GM11168 (cell line): Measurements from ENCODE around the gene PPP2R5C.

Source experiments
- in situ Hi-C: fragments of 300-500 bp; cut with MboI; formaldehyde crosslinking; loops from one replicate; pipeline ENCODE4 v1.12.0; 2022; ENCODE audit warnings: low sequenced_read_pairs; ENCODE audit not compliant: unreplicated experiment

Gene PPP2R5C

DNA sequence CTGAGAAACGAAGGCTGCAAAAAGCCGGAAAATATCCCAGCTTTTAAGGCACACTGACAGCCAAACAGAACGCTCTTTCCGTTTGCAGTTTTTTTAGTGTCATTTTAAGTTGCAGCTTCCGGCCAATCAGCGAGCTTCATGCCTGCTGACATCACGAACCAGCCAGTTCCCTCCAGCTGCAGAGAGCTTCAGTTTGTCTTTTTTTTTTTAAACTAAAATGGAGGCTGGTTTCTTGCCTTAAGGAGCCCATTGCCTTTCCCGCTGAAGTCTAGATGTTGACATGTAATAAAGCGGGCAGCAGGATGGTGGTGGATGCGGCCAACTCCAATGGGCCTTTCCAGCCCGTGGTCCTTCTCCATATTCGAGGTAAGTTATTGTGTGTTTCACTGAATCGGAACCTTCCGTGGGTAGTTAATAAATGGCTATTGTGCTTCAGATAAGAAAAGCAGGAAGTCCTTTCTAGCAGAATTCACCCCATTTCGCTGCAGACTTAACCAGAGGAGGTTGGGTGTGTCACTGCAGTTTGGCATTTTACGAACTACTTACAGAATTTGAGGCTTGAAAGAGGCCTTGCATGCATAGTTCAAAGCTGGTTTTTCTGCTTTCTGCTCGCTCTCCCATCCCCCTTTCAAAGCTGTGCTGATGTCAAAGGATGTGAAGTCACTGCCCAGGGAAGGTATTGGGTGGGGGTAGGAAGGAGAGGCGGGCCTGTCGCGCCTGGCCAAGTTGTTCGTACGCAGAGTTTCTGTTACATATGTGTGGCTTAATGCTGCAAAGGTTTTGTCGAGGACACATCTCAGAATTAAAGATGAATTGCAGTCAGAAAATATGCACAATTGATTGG lies 48.4 kb downstream of the PPP2R5C start:
- in situ Hi-C loops, result no loop called here

DNA sequence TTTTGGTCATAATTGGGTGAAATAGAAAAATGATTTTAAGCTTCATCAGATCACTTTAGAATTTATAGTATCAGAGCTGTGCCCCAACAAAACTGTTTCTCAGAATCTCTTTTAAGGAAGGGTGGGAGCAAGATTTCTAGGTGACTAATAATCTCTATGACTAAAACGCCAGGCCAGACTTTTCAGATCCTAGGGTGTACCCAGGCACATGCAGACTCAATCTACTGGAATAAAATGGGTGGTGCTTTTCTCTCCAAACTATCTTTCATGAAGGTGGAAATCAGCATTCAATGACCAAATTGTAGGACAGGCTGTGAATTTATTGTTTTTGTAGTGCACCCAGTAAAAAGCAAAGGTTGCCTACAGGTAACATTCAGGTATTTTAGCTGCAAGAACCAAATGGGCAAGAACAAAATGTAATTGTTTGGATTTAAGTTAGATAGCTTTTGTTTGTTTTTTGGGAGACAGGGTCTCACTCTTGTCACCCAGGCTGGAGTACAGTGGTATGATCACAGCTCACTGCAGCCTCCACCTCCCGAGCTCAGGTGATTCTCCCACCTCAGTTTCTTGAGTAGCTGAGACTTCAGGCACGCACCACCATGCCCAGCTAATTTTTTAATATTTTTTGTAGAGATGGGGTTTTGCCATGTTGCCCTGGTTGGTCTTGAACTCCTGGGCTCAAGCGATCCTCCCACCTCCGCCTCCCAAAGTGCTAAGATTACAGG lies 49.5 kb downstream of the PPP2R5C start:
- in situ Hi-C loops, result no loop called here

DNA sequence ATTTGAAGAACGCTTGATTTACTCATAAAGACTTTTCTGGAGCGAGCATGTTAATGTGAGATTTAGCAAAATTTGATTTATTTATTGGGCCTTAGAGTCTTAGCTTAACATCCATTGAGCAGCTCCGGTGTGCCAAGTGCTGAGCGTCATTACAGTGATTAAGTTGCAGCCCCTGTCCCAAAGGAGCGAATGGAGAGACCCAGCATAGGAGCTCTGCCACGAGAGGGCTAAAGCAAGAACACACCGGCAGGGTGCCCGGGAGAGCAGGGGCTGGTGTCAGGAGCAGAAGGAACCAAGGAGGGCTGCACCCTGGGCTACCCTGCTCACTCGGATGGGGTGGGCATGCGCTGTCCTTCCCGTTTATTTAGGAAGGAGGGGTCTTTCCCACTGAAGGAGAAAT lies 50.6 kb downstream of the PPP2R5C start:
- in situ Hi-C loops, result no loop called here

DNA sequence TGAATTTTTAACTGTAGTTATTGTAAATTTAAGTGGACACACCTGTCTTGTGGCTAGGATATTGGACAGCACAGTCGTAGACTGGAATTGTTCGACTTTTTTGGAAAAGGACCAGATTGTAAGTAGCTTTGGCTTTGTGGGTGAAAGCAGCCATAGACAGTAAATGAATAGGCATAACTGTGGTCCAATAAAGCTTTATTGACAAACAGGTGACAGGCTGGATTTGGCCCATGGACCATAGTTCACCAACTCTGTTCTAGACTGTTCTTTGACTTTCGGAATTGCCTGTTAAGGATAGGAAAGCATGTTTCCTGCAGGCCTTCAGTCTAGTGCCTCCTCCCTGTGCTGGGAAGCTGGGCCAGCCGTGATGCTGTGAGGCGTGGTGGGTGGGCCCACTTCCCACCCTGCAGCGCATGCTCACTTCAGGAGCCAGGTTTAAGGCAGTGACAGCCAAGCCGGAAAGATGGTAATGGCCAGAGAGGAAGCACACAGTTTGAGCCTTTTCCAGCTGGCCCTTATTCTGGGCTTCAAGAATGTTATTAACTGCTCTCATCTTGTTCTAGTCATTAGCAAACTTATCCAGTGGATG lies 51.8 kb downstream of the PPP2R5C start:
- in situ Hi-C loops, result no loop called here

DNA sequence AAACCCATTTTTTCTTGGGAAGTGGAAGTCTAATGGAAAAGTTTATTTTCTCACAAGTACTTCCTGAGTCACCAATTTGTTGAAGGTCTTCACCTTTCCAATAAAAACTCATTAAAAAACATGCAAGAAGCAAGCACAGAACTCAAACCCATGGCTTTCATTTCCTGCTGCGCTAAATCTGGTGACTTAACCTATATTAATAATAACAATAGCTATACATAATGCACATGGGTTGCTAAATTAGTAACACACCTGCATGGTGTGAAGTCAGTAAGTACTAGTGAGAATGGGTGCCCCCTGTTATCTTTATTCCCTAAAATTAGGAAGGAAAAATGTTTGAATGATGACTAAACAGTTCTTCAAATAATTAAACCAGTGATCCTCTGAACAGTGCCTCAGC lies 52.3 kb downstream of the PPP2R5C start:
- in situ Hi-C loops, result no loop called here

DNA sequence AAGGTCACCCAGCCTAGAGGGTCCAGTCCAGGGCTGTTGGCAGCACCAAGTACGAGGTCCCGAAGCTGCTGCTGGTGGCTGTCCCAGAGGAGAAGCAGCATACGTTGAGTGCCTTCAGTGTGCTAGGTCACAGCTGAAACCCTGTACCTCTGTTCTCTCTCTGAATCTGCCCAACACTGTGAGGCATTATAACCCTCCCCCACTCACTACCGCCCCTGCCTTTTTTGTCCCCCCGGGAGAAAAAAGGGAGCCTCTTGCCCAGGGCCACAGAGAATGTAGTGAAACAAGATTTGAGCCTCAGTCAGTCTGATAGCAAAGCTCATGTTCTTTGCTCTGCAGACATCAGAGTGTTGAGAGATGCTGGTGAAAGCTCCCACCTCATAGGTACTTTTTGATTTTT lies 53.4 kb downstream of the PPP2R5C start:
- in situ Hi-C loops, result no loop called here

DNA sequence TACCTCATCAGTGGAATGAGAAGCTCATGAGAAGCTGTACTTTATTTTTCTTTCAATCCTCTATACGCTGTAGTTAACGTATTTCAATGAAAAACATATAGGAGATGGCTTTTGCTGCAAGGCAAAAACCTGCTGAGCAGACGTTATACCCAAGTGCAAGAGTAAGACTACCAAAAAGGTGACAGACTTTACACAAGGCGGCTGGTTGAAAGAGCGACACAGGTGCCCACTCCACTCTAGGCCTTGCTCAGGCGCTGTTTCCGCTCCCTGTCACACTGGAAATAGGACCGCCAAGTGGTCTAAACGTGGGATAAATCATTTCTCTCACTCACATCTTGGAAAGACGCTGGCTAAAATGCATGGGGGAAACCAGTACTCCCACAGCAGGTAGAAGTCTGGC lies 54.5 kb downstream of the PPP2R5C start:
- in situ Hi-C loops, result no loop called here

DNA sequence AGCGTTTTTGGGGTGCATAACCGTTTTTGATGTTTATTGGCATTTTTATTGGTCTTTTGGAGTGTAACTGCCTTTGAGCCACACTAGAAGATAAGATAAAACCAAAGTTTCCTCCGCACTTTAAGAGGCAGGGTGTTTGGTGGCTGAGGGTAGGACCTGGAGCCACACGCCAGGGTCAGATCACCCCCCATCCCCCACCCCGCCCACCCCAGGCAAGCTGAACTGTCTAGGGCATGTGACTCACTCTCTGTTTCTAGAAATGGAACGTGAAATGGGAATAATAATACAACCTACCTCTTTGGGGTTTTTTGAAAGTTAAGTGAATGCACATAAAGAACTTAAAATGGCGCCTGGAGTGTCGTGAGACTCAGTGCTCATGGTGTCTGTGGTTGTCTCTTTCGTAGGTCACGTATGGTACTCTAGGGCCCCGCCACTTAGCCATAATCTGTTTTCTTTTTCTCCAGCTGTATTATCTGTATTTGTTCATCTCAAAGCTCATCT lies 56.0 kb downstream of the PPP2R5C start:
- in situ Hi-C loops, result no loop called here

DNA sequence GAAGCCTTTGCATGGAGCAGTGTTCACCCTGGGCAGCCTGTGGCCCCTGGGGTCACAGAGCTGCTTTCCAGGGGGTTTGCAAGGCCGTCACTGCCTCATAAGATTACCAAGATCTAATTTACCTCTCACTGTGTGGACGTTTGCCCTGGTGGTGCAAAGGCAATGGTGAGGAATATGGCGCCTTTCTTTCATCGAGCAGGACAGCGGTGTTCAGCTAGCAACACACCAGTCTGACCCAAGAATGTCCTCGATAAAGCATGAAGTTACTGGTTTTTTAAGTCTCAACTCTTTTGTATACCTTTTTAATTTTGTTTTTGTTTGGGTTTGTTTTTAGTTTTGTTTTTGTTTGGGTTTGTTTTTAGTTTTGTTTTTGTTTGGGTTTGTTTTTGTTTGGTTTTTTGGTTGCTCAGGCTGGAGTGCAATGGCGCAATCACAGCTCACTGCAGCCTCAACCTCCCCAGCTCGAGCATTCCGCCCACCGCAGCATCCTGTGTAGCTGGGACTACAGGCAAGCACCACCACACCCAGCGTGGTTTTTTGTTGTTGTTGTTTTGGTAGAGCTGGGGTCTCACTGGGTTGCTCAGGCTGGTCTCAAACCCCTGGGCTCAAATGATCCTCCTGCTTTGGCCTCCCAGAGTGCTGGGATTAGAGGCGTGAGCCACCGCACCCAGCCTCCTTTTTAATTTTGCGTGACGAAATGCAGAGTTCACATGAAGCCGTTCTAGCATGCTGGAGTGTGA lies 57.9 kb downstream of the PPP2R5C start:
- in situ Hi-C loops, result no loop called here

DNA sequence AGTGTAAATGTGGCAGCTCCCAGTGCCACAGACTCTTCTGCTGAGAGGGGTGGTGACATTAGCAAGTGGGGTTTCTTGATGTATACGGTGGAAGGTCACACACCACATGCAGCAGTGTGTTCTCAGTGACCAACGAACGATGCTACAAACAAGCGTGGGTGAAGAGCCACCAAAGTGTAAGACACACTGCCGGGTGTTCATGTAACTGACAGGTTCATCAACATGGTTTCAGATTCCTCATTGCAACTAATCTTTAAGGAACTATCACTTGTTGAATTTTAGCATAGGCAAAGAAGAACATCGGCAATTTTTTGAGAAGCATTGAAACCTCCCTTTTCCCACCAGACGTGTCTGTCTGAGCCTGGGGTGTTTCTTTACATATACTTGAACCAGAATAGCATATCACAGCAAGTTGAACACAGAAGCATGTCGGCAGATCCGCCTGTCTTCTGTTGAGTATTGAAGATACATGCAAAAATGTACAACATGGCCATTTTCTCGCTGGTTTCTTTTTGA lies 58.8 kb downstream of the PPP2R5C start:
- in situ Hi-C loops, result no loop called here

DNA sequence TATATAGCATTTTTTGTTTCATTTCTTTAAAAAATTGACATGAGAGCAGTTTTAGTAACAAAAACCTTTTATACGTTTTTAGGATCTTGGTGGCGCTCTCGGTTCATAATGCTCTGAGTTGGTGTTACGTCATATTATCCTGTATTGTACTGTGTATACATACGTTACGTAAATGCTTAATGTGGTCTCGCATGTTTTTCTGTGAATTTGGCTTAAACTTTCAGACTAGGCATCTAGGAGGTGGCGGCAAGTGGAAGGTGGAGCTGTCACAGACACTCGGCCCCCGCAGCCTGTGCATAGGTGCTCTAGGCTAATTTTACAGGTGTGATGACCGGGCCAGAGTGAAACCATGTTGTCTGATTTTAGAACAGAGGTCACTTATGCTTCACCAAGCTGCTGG lies 60.0 kb downstream of the PPP2R5C start:
- in situ Hi-C loops, result no loop called here

DNA sequence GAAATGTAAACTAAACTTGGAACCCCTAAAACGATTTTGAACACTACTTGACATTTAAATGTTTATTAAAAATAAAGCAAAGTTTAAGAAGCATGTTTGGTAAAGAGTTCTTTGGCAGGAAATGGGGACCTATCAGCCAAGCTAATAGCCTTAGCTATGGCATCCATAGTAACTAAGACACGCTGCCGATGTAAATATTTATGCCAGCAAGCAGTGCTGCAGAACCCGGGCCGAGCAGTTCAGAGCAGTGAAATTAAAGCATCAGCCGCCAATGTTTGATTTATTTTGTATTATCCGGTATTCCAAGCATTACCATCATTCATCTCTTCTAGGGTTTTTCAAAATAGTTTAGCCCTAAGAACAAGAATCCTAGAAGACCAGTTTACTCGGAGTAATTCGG lies 61.6 kb downstream of the PPP2R5C start:
- in situ Hi-C loops, result no loop called here

DNA sequence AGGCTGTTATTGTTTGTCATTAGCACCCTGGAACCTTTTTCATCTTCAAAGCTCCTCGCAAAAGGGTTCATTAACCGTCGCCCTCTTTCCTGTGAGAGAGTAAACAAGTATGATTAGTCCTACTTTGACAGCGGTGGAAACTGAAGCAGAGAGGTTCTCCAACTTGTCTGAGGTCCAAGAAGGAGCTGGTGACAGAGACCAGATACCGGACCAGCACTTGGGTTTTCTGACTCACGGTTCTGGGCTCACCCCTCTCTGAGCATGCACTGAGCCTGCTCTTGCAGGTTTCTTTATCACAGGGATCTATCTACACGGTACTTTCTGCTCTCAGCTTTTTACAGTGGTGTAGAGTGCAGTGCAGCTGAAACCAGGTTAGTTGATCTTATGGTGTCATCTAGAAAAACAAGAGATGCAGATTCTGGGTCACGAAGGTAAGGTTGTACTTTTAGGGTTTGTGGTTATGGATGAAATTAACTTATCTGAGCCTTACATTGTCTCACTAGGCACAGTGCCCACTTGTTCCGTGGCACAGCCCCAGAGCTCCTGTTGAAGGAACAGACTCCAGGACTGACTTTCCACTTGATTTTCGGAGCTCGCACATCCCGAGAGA lies 62.1 kb downstream of the PPP2R5C start:
- in situ Hi-C loops, result no loop called here

DNA sequence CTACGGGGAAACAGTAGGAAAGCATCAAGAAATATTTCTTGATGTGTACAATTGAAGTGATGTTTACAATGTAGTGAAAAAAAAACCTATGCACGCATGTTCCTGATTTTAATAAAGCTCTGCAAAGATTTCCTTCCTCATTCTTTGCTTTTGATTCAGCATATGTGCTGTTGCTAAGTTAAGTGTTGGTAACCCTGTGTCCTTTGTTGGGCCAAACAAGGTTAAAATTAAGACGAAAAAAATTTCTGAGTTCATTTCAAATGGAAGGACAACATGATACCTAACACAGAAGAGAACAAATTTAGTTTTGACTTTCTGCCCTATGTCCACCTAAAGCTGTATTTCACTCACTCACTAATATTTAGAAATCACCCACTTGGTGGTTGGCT lies 62.8 kb downstream of the PPP2R5C start:
- in situ Hi-C loops, result no loop called here

DNA sequence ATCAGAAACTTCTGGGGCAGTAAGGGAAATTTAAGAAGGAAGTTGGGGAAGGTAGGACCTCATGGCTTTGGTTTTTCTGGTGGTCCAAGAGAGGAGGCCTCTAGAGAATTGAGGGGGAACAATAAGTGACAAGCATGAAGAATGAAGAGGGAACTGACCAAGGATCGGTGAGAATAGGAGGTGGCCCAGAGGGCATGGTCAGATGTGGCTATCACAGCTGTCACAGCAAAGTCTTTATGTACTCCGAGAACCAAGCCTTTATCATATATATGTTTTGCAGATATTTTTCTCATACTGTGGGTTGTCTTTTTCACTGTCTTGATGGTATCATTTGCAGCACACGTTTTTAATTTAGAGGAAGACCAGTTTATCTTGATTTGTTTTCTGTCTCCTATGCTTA lies 64.3 kb downstream of the PPP2R5C start:
- in situ Hi-C loops, result no loop called here

DNA sequence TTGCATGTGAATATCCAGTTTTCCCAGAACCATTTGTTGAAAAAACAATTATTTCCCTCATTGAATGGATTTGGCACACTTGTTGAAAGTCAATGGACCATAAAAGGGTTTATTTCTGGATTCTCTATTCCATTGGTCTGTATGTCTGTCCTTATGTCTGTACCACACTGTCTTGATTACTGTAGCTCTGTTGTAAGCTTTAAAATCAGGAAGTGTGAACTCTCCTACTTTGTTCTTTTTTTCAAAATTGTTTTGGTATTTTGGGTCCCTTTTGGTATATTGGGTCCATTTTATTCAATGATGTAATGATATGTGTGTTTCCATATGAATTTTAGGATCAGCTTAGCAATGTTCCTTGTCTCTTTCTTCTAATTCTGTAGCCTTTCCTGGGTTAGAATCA lies 64.8 kb downstream of the PPP2R5C start:
- in situ Hi-C loops, result no loop called here

DNA sequence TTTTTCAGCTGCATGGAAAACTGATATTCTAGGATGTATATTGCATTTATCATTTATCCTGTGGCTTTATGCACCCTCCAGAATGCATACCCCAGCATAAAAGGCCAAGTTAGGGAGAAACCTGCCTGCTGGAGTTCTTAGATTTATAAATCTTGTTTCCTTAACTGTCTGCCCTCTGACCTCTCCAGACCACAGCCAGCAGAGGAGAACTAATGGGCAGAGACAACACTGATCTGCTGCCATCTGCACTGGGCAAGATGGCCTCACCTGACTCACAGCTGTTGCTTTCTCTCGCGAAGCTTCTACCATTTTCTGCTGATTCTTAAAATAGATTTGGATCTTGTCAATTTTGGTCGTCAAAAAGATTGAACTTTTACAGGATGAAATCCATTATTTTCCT lies 65.8 kb downstream of the PPP2R5C start:
- in situ Hi-C loops, result no loop called here

DNA sequence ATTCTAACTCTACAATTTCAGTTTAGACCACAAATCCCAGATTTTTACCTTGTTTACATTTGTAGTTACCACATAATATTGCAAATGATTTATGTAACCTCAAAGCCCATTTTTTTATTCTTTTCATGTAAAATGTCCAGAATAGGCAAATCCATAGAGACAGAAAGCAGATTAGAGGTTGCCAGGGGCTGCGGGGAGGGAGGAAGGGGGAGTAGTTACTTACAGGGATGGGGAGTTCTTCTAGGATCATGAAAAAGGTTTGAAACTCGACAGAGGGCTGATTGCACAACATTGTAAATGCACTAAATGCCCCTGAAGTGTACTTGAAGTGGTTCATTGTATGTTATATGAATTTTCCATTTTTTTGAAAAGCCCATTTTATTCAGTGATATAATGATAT lies 66.5 kb downstream of the PPP2R5C start:
- in situ Hi-C loops, result no loop called here

DNA sequence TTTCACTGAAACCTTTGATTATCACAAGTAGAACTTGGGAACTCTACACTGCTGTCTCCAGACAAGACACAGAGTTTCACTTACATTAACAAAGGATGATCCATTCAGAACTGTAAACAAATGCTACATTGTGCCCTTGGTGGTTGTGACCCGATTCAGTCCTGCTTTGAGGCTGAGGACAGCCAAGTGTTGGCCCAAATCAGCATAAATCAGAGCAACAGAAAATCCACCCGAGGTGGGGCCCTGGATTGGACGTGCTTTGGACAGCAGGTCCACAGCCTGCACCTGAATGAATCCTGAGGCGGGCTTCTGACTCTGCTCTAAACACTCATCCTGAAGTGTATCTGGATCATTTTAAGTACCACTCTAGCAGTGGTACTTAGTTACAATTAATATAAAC lies 68.8 kb downstream of the PPP2R5C start:
- in situ Hi-C loops, result no loop called here

DNA sequence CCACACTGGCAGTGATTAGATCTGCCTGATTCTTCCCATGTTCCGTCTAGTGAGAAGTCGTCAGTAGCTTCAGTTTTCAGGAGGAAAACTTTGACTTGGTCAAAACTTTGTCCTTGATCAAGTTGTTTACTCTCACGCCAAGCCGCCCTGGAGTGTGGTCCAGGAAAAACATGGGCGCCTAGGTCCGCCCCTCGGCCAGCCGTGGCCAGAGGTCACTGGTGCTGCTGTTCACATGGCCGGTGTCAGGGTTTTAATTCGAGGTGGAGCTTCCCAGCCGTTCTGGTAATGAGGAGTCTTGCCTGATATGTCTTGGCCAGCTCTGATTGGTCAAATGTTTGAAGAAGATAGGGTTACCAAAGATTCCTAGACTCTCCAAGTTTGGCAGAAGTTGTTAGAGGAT lies 71.5 kb downstream of the PPP2R5C start:
- in situ Hi-C loops, result no loop called here
